Neural cell (in vitro differentiated cells): ENCODE data around the gene SPDYE2B.
"Not testable (repeated sequence)": the region's sequence is repeated elsewhere in the genome, so short reads cannot be mapped to it uniquely, and the experiment has no call there.

Experiments
- CTCF ChIP-seq: fragments of 450-650 bp; IDR thresholded peaks from 2 replicates; pipeline ENCODE4 v1.5.1; 2014; ENCODE audit warnings: antibody characterized with exemption, mild to moderate bottlenecking, moderate library complexity; ENCODE audit not compliant: poor library complexity, severe bottlenecking
- EP300 ChIP-seq: fragments of 450-650 bp; conservative IDR thresholded peaks from 2 replicates; pipeline ENCODE4 v1.6.1; 2014; ENCODE audit warnings: antibody characterized with exemption, mild to moderate bottlenecking, moderate library complexity; ENCODE audit not compliant: poor library complexity, severe bottlenecking
- EZH2 ChIP-seq: fragments of 200-600, 300-800 bp; shearing (Covaris generic), sonication (generic); IDR thresholded peaks from 2 replicates; pipeline ENCODE4 v1.6.1; 2014; ENCODE audit warnings: antibody characterized with exemption, low read length, borderline replicate concordance, mild to moderate bottlenecking; ENCODE audit not compliant: insufficient read depth, poor library complexity, severe bottlenecking
- MXI1 ChIP-seq: fragments of 450-650 bp; conservative IDR thresholded peaks from 2 replicates; pipeline ENCODE4 v1.6.1; 2014; ENCODE audit warnings: antibody characterized with exemption, mild to moderate bottlenecking; ENCODE audit not compliant: poor library complexity, severe bottlenecking
- POLR2AphosphoS5 ChIP-seq: IDR thresholded peaks from 2 replicates; pipeline ENCODE4 v1.6.1; 2012
- RAD21 ChIP-seq: fragments of 450-650 bp; conservative IDR thresholded peaks from 2 replicates; pipeline ENCODE4 v1.6.1; 2014; ENCODE audit warnings: antibody characterized with exemption, mild to moderate bottlenecking, moderate library complexity
- REST ChIP-seq: IDR thresholded peaks from 2 replicates; pipeline ENCODE4 v1.6.1; 2012; ENCODE audit warnings: borderline replicate concordance
- TAF1 ChIP-seq: IDR thresholded peaks from 2 replicates; pipeline ENCODE4 v1.6.1; 2012; ENCODE audit warnings: low read depth

- TF ChIP-seq RAD21, CTCF, MXI1, TAF1, EZH2, EP300, POLR2AphosphoS5, REST: not testable (repeated sequence)
Measured at GRCh38 chr7:102606848-102607247, 43.3 kb upstream of the SPDYE2B start.
